GM19452 (cell line): ENCODE data around the gene TIMM17B.
"Not testable (repeated sequence)": the region's sequence is repeated elsewhere in the genome, so short reads cannot be mapped to it uniquely, and the experiment has no call there.

Experiments used
- ATAC-seq: cut with Tn5 transposase; IDR thresholded peaks from one replicate; pipeline ENCODE4 v1.9.1; 2021; ENCODE audit not compliant: unreplicated experiment

TIMM17B gene

GRCh38 chrX:48897157-48897624 is 377 bp downstream of the TIMM17B start:
- peak; percentile 17 for ATAC-seq

DNA sequence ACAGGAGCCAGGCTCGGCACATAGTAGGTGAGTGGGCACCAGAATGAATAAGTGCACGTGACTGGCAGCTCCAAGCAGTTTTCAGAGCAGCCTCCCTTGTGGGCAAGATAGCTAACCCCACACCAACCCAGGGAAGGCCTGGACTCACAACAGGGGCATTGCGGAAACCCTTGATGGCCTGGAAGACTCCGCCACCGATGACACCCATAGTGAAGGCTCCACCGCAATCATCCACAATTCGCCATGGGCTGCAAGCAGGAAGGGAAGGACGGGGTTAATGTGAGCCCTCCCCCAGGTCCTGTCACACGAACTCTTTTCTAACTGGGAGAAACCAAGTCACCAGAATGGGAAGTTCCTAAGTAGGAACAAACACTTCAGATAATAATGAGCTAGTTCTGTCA is 957 bp downstream of the TIMM17B start:
- no peak for ATAC-seq

DNA sequence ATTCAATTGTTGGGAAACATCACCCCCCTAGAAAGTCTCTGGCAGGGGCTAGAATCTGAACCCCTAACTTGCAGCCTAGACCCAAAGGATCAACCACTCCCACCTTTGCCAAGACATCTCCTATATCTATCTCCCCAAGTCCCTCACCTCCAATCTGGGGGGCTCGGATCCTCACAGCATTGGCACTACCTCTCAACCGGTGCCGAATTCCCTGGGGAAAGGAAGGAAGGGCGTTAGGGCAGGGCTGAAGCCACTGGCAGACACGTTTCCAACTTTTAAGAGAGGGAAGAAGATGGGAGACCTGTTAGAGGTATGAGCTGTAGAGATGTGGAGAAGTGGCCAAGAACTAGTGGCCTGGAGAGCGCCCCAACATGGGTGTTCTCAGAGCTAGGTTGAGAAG is 2.7 kb downstream of the TIMM17B start:
- no peak for ATAC-seq

DNA sequence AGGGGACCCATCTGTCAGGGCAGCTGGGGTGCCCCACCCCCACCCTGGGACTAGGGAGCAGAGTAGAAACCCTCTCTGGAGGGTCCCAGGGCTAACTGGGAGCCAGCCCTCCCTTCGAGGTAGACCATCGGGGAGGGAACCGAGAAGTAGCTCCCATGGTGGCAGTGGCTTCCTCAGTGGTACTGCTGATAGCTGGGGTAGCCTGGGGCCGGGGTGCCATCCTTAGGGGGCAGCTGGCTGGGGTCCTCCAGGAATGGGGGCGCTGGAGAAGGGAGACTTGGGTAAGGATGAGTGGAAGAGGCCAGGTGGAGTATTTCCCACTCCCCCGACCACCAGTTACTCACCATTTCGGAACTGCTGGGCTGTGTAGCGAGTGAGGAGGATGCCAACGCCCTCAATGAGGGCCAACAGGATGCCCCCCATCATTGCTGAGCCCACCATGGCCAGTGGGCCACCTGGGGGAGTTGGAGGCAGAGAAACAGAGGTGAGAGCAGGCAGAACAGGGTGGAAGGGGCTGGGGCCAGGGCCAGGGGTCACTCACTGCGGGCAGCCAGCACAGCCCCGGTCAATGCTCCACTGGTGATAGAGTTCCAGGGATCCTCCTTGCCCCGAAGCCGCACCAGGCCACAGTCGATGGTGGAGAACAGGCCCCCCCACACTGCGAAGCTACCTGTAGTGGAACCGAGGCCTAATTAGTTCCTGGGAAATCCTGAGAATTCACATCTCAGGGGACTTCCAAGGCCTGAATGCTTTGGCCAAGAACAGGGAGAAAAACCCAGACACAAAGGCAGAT is 3.8 kb downstream of the TIMM17B start:
- ATAC-seq = no peak

DNA sequence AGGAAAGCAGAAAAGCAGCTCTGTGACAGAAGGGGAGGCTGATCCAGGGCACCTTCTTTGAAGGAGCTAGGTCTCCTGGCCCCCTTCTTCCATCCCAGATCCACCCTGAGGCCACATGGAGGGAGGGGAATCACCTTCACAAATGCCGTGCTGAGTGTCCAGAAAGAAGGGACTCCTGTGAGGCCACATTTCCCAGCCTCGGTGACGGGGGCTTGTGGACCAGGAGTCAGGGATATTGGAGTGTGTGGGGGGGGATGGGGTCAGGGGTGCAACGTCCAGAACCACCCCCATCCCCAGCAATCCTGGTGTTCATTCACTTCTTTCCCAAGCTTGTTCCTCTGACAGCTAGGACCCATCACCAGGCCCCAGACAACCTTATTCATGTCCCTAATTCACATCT is 4.7 kb downstream of the TIMM17B start:
- no peak for ATAC-seq

DNA sequence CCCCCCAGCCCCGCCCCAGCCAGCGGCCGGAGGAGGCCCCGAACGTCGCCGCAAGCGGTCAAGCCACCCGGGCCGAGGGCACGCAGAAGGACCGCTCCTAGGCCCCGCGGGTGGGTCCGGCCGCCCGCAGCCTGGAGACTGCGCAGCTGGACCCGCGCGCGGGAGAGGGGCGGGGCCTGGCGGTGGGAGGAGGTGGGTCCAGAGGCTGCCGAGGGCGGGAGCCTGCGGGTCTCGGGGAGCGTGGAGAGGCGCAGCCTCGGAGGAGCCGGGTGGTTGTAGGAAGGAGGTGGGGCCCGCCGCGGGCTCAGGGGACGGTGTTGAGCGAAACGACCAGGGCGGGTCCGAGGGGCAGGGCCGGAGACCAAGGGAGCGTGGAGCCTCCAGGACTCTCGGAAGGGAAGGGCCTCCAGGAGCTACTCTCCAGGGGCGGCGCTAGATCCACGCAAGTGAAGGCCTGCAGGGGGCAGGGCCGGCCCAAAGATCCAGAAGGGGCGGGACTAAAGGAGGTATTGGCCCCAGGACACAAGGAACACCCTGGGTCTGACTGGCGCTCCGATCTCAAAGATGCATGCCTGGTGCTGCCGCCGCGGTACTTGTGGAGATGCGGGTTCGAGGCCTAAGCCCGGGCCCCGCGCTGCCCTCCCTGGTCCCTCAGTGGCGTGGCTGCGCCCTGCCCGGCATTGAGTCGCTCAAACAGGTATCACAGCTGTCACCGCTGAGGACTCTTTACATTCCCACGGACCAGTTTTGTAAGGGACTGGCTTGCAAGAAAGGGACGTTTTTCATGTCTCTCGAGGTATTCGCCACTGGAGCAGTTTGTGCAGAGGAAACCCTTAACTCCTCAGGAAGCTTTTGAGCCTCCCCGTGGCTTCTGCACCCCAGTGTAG is 5.9 kb downstream of the TIMM17B start:
- peak; percentile 82 for ATAC-seq

DNA sequence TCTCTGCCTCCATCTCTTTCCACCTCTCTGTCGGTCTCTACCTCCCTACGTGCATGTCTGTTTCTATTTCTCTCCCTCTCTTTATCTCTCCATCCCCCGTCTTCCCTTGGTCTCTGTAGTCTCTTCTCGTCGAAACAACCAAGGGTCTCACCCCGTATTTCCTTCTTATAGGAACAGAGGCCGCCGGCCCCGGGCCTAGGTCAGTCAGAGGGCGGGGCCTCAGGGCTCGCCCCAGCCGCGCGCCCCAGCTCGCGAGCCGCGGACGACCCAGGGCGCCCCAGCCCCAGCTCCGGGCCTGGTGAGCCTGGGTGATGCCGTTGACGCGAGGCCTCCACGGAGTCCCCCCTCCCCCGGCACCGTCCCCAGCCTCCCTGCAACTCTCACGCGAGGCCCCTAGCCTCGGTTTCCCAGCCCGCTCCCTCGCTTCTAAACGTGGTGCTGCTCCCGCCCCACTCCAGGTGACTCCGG is 6.6 kb downstream of the TIMM17B start:
- peak; percentile 50 for ATAC-seq

DNA sequence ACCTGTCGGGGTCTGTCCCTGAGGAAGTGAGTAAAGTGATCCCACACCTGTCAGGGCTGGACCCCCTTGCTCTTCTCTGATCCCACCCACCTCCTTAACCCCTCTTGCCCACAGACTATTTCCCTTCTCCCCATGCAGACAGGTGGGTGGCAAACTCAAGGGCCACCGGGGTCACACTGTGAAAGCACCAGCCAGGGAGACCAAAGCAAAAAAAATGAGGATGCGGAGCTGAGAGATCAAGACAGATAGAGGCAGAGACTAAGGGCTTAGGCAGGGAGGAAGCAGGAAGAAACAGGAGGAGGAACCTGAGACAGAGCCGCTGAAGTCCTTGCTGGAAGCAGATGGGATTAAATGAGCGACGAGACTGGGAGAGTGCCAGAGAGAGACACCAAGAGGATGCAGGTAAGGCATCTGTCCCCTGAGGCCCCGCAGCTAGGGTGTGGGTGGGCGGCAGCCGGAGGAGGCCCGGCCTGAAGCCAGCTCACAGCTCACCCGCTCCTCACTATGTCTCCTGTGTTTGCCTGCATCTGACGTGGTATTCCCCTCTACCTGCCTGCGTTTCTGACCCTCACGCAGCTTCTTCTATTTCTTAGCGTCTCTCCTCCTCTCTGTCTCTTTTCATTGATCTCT is 7.2 kb downstream of the TIMM17B start:
- no peak for ATAC-seq

- not testable (repeated sequence) for ATAC-seq
Observed at GRCh38 chrX:48886586-48886985, 11.0 kb downstream of the TIMM17B start.

GRCh38 chrX:48883729-48884128 is 13.8 kb downstream of the TIMM17B start:
- ATAC-seq = no peak

GRCh38 chrX:48876944-48877343 is 20.6 kb downstream of the TIMM17B start:
- not testable (repeated sequence) for ATAC-seq

DNA sequence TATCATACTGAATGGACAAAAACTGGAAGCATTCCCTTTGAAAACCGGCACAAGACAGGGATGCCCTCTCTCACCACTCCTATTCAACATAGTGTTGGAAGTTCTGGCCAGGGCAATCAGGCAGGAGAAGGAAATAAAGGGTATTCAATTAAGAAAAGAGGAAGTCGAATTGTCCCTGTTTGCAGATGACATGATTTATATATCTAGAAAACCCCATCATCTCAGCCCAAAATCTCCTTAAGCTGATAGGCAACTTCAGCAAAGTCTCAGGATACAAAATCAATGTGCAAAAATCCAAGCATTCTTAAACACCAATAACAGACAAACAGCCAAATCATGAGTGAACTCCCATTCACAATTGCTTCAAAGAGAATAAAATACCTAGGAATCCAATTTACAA is 25.6 kb downstream of the TIMM17B start:
- ATAC-seq = not testable (repeated sequence)

DNA sequence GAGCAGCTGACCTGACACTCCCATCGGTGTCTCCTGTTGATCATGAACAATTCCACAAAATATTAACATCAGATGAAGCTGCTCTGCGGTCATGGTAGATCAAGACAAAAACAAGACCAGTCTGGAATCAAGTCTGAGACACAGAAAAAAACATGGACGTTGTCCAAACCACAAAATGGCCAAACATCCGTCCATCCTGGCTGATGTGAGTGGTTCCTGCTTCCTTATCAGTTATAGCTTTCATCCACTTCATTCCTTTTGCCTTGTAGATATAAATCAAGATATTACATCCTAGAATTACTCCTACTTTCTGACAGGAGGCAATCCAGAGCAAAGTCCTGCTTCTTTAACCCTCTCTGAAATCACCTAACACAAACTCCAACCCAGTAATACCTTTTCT is 33.4 kb downstream of the TIMM17B start:
- ATAC-seq = no peak

GRCh38 chrX:48854898-48855297 is 42.7 kb downstream of the TIMM17B start:
- ATAC-seq = no peak

DNA sequence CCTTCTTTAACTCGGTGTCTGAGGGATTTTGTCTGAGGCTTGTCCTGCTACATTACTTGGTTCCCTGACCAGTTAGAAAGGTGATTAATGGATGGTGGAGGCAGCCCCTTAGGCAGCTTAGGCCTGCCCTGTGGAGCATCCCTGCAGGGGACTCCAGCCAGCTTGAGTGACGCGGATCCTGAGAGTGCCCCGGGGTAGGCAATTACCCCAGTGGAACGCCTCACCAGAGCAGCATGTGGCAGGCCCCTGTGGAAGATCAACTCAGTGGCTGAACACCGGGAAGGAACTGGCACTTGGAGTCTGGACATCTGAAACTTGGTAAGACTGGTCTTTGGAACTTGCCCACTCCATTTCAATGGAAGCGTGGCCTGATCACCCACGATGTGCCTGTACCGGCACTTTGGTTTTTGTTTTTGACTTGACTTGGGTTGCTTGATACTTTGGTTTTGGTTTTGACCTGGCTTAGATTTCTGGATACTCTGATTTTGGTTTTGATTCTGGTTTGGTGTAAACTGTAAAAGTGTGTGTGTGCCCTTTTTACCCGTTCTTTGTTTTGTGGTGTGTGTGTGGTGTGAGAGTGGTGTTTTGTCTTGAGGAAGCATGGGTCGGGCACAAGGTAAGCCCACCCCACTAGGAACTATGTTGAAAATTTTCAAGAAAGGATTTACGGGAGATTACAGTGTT is 43.3 kb downstream of the TIMM17B start:
- ATAC-seq = not testable (repeated sequence)

DNA sequence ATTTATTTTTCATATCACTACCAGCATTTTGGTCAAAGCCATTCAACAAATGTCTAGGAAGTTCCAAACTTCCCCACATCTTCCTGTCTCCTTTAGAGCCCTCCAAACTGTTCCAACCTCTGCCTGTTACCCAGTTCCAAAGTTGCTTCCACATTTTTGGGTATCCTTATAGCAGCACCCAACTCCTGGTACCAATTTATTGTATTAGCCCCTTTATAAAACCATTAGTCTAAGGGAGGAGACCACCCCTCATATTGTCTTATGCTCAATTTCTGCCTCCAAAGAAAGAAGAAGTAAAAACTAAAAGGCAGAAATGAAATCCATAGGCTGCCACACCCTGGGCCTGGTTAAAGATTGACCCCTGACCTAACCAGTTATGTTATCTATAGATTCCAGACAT is 44.1 kb downstream of the TIMM17B start:
- not testable (repeated sequence) for ATAC-seq

- no peak for ATAC-seq
Observed at GRCh38 chrX:48852857-48853256, 44.7 kb downstream of the TIMM17B start.

DNA sequence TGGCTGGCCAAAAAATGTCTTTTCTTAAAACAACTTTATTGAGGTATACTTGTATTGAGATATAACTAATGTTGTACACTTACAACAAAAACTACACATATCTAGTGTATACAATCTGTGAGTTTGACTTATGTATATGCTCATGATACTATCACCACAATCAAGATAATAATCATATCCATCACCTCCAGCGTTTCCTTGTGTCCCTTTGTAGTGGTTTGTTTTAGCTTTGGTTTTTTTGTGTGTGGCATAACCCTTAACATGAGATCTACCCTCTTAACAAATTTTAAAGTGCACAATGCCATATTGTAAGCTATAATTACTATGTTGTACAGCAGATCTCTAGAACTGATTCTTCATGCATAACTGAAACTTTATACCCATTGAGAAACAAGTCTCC is 48.7 kb downstream of the TIMM17B start:
- no peak for ATAC-seq
